HEK293 (cell line): Measurements from ENCODE around the gene TRAF3IP1.

ENCODE experiments used
- GLI4 ChIP-seq: fragments of 450-650 bp; formaldehyde crosslinking; IDR thresholded peaks from 2 replicates; pipeline ENCODE4 v1.5.1; 2016; ENCODE audit warnings: missing biosample characterization, missing genetic modification characterization
- YY1 ChIP-seq: fragments of 450-650 bp; formaldehyde crosslinking; IDR thresholded peaks from 2 replicates; pipeline ENCODE4 v1.5.1; 2018; ENCODE audit warnings: missing biosample characterization, missing genetic modification characterization
- ZNF121 ChIP-seq: fragments of 450-650 bp; formaldehyde crosslinking; IDR thresholded peaks from 2 replicates; pipeline ENCODE4 v1.5.1; 2016; ENCODE audit warnings: missing biosample characterization, missing genetic modification characterization
- ZNF610 ChIP-seq: fragments of 450-650 bp; formaldehyde crosslinking; IDR thresholded peaks from 2 replicates; pipeline ENCODE4 v1.5.1; 2016; ENCODE audit warnings: missing biosample characterization, missing genetic modification characterization, borderline replicate concordance
- ZNF621 ChIP-seq: fragments of 450-650 bp; formaldehyde crosslinking; IDR thresholded peaks from 2 replicates; pipeline ENCODE4 v1.5.1; 2017; ENCODE audit warnings: missing biosample characterization, missing genetic modification characterization

DNA sequence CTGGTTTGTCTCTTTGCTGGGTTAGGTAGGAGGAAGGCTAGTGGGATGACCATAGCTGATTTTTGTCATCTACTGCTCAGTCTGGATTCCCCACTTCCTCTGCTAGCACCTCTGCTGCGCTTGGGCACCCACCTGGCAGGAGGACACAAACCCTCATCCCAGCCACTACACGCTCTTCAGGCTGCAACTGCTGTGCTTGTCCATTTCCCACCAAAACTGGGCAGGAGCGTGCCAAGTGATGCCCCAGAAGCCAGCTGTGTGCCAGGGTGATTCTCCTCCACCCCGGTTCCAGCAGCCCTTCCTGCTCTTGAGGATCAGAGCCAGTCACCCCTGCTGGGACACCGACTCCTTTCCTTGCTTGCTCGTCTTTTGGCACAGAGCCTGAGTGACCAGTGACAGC lies 16.2 kb upstream of the TRAF3IP1 start:
- TF ChIP-seq GLI4 (tag by site-specific recombination) (no peak), ZNF621 (tag by site-specific recombination) (no peak), ZNF610 (tag by site-specific recombination) (no peak), YY1 (tag by site-specific recombination) (no peak), ZNF121 (tag by site-specific recombination) (no peak)
